Measurements from ENCODE around the gene FBF1. TPM values are rescaled to one million over a fixed set of nuclear protein-coding genes. Genes with fewer than 3 reads are reported as not detected.

Gene FBF1
- total and polyA plus RNA-seq, 2 of the 8 experiments (the other 6 are each of a cell fraction or from before 2014, with no cell fraction given), result 8.1 to 13.1 TPM

GRCh38 chr17:75932852-75933251 is 8.0 kb downstream of the FBF1 start (continued):
- no peak for TF ChIP-seq MAFK (IDR thresholded peaks at IDR 0.05; ENCODE audit: low read depth, low read length)
- no peak for TF ChIP-seq EZH2 (IDR thresholded peaks at IDR 0.05; ENCODE audit: low read depth, low read length, severe bottlenecking)
- no peak for TF ChIP-seq CHD2 (IDR thresholded peaks at IDR 0.05; ENCODE audit: low read length)
- TF ChIP-seq POLR2A (IDR thresholded peaks at IDR 0.05; ENCODE audit: control extremely low read depth in 1 of 2, low read depth in 2 of 2, low read length in 2 of 2), result no peak
- no peak for TF ChIP-seq CBX8 (IDR thresholded peaks at IDR 0.05; ENCODE audit: borderline replicate concordance, low read depth, low read length)
- no peak for TF ChIP-seq SIN3A (conservative IDR thresholded peaks at IDR 0.05 in 1 of 2, IDR thresholded peaks at IDR 0.05 in 1 of 2; ENCODE audit: low read depth in 1 of 2, low read length in 2 of 2)
